ENCODE data around the gene VPS4A.

Gene VPS4A

GRCh38 chr16:69326172-69326873, 15.2 kb downstream of the VPS4A start:
- Histone ChIP-seq H3K4me1 (peaks cover 27% of the 10 kb centered on the region), H3K79me2 (peaks cover 17% of the 10 kb centered on the region), H3K27ac (peak overlapping the region; percentile 81), H3K4me2 (ENCODE audit: low read length) (peak overlapping the region; percentile 84), H3K9ac (no peak overlapping the region), H3K9me3 (ENCODE audit: control insufficient read depth, low read length) (no peaks in the 10 kb centered on the region), H2AFZ (no peak overlapping the region), H3K36me3 (ENCODE audit: control insufficient read depth, insufficient read depth, low read length) (no peaks in the 10 kb centered on the region), H3K4me3 (ENCODE audit: low read depth, low read length) (peak overlapping the region; percentile 52), H3K27me3 (ENCODE audit: control insufficient read depth, insufficient read depth, low read length) (no peaks in the 10 kb centered on the region)
- no peak for TF ChIP-seq CTCF (IDR thresholded peaks at IDR 0.05)

- no peak overlapping the region for H3K9ac ChIP-seq
- no peak overlapping the region for H3K4me3 ChIP-seq (ENCODE audit: low read depth, low read length)
- H3K9me3 ChIP-seq (ENCODE audit: control insufficient read depth, low read length) = no peaks in the 10 kb centered on the region
- no peaks in the 10 kb centered on the region for H3K36me3 ChIP-seq (ENCODE audit: control insufficient read depth, insufficient read depth, low read length)
- no peak overlapping the region for H2AFZ ChIP-seq
- peak overlapping the region; percentile 81 for H3K27ac ChIP-seq
- peak overlapping the region; percentile 84 for H3K4me2 ChIP-seq (ENCODE audit: low read length)
- peaks cover 18% of the 10 kb centered on the region for H3K79me2 ChIP-seq
- TF ChIP-seq CTCF (IDR thresholded peaks at IDR 0.05) = no peak
- H3K4me1 ChIP-seq = peaks cover 27% of the 10 kb centered on the region
- no peaks in the 10 kb centered on the region for H3K27me3 ChIP-seq (ENCODE audit: control insufficient read depth, insufficient read depth, low read length)
These were observed 16.6 kb downstream of the VPS4A start for GRCh38 chr16:69327585-69328310.

GRCh38 chr16:69328854-69329316, 17.7 kb downstream of the VPS4A start:
- no peak for TF ChIP-seq CTCF (IDR thresholded peaks at IDR 0.05)
- Histone ChIP-seq H3K9ac (no peak overlapping the region), H3K36me3 (ENCODE audit: control insufficient read depth, insufficient read depth, low read length) (no peaks in the 10 kb centered on the region), H3K4me1 (peaks cover 27% of the 10 kb centered on the region), H3K27me3 (ENCODE audit: control insufficient read depth, insufficient read depth, low read length) (no peaks in the 10 kb centered on the region), H3K79me2 (peaks cover 13% of the 10 kb centered on the region), H3K4me3 (ENCODE audit: low read depth, low read length) (peak overlapping the region; percentile 66), H3K27ac (peak overlapping the region; percentile 37), H3K9me3 (ENCODE audit: control insufficient read depth, low read length) (no peaks in the 10 kb centered on the region), H2AFZ (no peak overlapping the region), H3K4me2 (ENCODE audit: low read length) (peak overlapping the region; percentile 55)

GRCh38 chr16:69329369-69330285, 18.5 kb downstream of the VPS4A start:
- Histone ChIP-seq H3K4me3 (ENCODE audit: low read depth, low read length) (peak overlapping the region; percentile 66), H3K27ac (peak overlapping the region; percentile 61), H2AFZ (peak overlapping the region; percentile 88), H3K4me1 (peaks cover 24% of the 10 kb centered on the region), H3K36me3 (ENCODE audit: control insufficient read depth, insufficient read depth, low read length) (no peaks in the 10 kb centered on the region), H3K4me2 (ENCODE audit: low read length) (peak overlapping the region; percentile 55), H3K27me3 (ENCODE audit: control insufficient read depth, insufficient read depth, low read length) (no peaks in the 10 kb centered on the region), H3K9me3 (ENCODE audit: control insufficient read depth, low read length) (no peaks in the 10 kb centered on the region), H3K79me2 (peaks cover 16% of the 10 kb centered on the region), H3K9ac (no peak overlapping the region)
- no peak for TF ChIP-seq CTCF (IDR thresholded peaks at IDR 0.05)
